ENCODE measurements around the gene ADGRD1.

DNA sequence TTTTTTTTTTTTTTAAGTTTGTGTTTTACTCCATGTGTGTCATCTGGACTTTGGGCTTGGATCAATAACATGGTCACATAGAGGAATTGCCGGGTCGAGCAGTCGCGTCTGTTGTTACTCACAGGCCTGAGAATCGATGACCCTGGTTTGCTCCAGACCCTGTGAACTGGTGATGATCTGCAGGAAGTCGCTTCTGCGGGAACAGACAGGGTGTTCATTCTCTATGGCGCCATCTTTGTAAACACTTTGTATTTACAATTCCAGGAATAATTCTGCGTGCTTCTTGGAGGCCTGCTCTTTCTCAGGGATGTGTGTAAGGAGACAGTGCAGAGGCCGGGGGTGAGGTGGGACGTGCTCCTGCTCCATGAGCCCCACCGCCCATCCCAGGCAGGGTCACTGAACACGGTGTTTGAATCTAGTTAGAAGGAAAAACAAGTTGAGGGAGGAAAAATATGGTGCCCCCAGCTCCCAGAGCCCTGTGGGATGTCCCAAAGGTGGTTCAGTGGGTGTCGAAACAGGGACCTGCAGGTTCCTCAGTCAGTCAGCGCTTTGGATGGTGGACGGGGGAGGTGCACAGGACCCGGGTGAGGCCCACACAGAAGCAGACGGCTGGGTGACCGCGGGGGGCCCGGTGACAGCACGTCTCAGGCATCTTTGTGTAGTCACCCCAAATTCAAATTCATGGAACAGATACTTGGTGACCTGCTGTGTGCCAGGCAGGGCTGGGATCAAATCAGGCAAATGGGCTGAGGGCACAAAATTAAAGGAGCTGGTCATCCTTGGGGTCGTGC, 58.8 kb downstream of the ADGRD1 start:
- TF ChIP-seq, protein P1, sequence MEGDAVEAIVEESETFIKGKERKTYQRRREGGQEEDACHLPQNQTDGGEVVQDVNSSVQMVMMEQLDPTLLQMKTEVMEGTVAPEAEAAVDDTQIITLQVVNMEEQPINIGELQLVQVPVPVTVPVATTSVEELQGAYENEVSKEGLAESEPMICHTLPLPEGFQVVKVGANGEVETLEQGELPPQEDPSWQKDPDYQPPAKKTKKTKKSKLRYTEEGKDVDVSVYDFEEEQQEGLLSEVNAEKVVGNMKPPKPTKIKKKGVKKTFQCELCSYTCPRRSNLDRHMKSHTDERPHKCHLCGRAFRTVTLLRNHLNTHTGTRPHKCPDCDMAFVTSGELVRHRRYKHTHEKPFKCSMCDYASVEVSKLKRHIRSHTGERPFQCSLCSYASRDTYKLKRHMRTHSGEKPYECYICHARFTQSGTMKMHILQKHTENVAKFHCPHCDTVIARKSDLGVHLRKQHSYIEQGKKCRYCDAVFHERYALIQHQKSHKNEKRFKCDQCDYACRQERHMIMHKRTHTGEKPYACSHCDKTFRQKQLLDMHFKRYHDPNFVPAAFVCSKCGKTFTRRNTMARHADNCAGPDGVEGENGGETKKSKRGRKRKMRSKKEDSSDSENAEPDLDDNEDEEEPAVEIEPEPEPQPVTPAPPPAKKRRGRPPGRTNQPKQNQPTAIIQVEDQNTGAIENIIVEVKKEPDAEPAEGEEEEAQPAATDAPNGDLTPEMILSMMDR (IDR thresholded peaks at IDR 0.05; ENCODE audit: low read depth, low read length) = no peak
- TF ChIP-seq, protein P2, sequence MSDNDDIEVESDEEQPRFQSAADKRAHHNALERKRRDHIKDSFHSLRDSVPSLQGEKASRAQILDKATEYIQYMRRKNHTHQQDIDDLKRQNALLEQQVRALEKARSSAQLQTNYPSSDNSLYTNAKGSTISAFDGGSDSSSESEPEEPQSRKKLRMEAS (IDR thresholded peaks at IDR 0.05; ENCODE audit: low read depth, low read length) = no peak

Data from NB4 (cell line).